ENCODE data around the gene TMEM141. TPM values are rescaled to one million over a fixed set of nuclear protein-coding genes. Genes with fewer than 3 reads are reported as not detected.
A peak's percentile ranks its signal among the peaks of the same experiment; 100 is the strongest.

The TMEM141 gene
- total RNA-seq, 1 donor from 2014 or later = 37.8 TPM

GRCh38 chr9:136804509-136805206 is 13.5 kb downstream of the TMEM141 start:
- DNase-seq (ENCODE audit: low spot score) (no peak), ATAC-seq (no peak)
- intact Hi-C loops (cut with DNase I) = no loop called here

DNA sequence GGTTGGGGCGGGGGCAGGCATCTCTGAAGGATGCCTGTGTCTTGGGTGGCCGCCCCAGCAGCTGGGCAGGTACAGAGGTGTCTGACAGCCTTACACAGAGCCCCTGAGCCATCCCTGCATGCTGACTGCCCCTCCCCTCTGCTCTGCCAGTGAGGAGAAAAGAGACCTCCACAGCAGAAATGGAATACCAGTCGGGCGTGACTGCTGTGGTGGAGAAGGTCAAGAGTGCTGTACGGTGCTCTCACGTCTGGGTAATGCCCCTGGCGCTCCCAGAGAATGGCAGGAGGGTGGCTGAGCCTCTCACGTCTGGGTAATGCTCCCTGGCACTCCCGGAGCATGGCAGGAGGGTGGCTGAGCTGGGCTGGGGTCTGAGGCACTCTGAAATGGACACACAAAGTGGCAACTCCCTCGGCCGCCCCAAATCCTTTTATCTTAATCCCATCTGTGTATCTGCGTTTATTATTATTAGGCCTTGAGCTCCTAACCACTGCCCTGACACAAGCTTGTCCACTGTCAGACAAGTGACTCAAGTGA is 14.1 kb downstream of the TMEM141 start:
- intact Hi-C loops (cut with DNase I) = no loop called here
- DNase-seq (ENCODE audit: low spot score) (no peak), ATAC-seq (no peak)

DNA sequence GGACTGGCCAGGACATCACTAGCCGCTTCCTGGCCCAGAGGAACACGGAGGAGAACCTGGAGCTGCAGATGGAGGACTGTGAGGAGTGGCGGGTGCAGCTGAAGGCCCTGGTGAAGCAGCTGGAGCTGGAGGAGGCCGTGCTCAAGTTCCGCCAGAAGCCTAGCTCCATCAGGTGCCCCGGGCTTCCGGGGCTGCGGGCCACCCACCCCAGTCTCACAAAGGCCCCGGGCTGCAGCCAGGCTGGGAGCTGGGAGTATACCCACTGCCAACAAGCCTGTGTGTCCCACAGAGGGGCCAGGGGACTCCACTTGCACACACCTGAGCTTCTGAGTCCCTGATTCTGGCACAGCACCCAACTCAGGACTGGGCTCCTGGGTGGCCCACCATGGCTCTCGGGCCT is 14.9 kb downstream of the TMEM141 start:
- no peak for DNase-seq (ENCODE audit: low spot score)
- intact Hi-C loops (cut with DNase I) = no loop called here

DNA sequence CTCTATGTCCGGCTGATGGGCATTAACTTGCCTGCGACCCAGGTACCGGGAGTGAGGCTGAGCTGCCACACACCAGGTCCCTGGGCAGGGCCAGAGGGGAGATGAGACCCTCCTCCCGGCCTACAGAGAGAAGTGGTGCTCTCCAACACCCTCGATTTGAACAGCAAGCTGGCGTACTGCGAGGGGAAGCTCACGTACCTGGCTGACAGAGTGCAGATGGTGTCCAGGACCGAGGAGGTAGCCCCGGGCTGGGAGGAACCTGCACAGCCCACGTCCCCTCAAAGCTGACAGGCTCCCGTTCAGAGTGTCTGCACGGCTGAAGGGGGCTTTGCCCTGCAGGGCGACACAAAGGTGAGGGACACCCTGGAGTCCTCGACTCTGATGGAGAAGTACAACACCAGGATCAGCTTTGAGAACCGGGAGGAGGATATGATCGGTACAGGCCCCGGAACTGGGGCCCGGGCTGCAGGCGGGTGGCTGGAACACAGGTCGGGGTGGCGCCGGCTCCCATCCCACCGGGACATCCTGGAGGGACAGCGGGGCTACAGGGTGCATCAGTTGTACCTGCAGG is 15.6 kb downstream of the TMEM141 start:
- intact Hi-C loops (cut with DNase I) = no loop called here
- ATAC-seq (peak; percentile 13), DNase-seq (ENCODE audit: low spot score) (no peak)

More for the DNA sequence above, 14.9 kb downstream of the TMEM141 start:
- no peak for ATAC-seq

DNA sequence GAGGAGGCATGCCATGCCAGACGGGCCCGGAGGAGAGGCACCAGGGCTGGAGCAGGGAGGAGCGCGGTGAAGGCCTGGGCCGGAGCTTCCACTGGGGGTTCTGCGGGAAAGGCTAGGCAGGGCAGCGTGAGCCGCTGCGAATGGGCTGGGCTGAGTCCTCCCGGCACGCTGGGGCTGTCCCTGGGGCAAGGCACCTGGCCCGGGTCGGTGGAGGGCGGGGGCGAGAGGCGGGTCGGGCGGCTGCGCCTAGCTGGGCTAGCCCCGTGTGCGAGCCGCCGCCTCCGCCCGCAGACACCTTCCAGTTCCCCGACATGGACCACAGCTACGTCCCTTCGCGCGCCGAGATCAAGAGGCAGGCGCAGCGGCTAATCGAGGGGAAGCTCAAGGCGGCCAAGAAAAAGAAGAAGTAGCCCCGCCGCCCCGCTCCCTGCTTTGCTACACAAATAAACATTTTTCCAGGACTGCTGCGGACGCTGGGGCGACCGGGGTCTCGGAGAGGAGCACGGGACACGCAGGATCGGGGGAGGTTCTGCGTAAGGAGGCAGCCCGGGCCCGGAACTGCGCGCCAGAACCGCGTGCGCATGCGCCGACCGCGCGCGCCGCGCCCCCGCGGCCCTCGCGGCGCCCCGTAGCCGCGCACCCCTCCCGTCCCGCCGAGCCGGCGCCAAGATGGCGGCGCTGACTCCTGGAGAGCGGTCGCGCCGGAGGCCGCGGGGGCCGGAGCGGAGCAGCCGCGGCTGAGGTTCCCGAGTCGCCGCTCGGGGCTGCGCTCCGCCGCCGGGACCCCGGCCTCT is 16.3 kb downstream of the TMEM141 start, which contains the start of gene RABL6:
TSS of gene RABL6 (plus strand) at position 668 of the 794 bp plus-strand sequence. CDS start 249 bp downstream, outside the sequence.
- peak; percentile 86 for DNase-seq (ENCODE audit: low spot score)
- peak; percentile 86 for ATAC-seq
- intact Hi-C loops (cut with DNase I) = no loop called here

DNA sequence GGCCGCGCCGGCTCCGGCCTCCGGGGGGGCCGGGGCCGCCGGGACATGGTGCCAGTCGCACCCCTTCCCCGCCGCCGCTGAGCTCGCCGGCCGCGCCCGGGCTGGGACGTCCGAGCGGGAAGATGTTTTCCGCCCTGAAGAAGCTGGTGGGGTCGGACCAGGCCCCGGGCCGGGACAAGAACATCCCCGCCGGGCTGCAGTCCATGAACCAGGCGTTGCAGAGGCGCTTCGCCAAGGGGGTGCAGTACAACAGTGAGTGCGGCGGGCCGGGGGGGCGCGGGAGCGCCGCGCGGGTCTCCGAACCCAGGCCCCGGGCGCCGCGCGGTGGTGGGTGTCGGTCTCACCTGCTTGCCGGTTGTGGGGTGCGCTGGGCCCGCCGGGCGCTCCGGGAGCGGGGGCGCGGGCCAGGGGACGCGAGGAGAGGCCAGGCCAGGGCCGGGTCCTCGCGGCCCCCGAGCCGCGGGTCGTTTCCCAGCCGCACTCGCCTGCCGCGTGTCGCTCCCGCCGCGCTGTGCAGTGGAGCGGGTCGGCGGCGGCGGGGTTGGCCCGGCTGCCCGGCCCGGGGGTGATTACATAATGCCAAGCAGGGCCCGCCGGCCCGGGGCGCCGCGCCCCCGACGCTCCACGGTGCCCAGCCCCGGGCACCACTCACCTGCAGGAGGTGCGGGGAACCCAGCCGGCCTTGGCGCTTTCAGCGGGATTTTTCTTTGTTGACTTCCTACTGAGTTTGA is 17.1 kb downstream of the TMEM141 start:
- no peak for ATAC-seq
- intact Hi-C loops (cut with DNase I) = no loop called here
- no peak for DNase-seq (ENCODE audit: low spot score)

DNA sequence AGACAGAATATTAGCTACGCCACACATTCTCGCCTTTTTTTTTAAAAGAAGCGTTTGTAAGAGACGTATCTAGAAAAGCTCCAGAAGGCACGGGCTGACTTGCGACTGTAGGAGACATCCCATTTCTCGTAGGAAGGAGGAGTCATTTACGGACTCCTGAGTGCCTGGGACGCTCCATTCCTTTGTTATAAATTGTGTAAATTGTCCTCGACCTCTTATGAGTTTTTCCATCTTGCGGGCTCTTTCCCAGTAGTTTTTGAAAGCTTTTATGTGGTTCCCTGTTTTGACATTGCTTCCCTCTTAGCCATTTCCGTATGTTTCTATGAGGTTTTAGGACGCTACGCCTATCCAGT is 17.6 kb downstream of the TMEM141 start:
- intact Hi-C loops (cut with DNase I) = no loop called here
- ATAC-seq (no peak), DNase-seq (ENCODE audit: low spot score) (no peak)

DNA sequence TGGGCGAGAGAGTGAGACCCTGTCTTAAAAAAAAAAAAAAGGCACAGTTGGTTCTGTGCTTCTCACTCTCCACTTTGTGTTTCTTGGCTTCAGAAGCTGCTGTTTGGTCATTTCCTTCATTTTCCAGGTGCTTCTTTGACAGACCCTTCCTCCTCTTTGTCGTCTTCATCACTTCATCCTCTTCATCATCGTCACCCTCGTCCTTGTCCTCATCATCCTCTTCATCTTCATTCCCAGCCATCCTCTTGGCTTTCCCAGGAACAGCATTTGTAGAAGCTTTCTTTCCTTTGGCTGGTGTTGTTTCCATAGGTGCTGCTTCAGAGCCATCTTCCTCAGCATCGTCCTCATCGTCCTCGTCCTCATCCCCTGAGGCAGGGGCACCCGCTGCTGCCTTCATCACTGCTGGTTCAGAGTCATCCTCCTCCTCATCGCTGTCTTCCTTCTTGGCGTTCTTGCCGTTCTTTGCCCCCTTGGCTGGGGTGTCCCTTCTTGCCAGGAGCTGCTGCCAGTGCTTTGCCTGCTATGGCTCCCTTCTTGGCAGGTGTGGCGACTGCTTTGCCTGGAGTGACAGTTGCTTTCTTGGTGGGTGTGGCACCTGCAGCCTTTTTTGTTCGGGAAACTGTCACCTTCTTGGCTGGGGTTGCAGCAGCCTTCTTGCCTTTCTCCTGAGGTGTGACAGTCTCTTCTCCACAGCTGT is 23.7 kb downstream of the TMEM141 start:
- DNase-seq (ENCODE audit: low spot score) (no peak), ATAC-seq (no peak)
- intact Hi-C loops (cut with DNase I) = no loop called here

DNA sequence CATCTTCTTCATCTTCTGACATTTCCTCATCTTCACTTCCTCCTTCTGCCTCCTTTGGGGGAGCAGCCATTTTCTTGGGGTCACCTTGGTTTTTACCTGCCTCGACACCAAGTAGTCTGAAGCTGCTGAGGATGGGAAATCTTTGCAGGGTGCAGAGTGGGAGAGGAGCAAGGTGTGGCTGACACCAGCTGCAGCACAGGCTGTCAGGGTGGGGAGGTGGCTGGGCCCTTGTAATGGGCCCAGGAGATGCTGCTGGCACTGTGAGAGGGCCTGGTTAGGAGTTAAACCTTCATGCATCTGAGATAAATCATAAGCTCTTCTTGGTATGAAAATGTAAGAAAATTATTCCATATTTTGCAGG is 24.3 kb downstream of the TMEM141 start:
- intact Hi-C loops (cut with DNase I) = no loop called here
- ATAC-seq (no peak), DNase-seq (ENCODE audit: low spot score) (no peak)

DNA sequence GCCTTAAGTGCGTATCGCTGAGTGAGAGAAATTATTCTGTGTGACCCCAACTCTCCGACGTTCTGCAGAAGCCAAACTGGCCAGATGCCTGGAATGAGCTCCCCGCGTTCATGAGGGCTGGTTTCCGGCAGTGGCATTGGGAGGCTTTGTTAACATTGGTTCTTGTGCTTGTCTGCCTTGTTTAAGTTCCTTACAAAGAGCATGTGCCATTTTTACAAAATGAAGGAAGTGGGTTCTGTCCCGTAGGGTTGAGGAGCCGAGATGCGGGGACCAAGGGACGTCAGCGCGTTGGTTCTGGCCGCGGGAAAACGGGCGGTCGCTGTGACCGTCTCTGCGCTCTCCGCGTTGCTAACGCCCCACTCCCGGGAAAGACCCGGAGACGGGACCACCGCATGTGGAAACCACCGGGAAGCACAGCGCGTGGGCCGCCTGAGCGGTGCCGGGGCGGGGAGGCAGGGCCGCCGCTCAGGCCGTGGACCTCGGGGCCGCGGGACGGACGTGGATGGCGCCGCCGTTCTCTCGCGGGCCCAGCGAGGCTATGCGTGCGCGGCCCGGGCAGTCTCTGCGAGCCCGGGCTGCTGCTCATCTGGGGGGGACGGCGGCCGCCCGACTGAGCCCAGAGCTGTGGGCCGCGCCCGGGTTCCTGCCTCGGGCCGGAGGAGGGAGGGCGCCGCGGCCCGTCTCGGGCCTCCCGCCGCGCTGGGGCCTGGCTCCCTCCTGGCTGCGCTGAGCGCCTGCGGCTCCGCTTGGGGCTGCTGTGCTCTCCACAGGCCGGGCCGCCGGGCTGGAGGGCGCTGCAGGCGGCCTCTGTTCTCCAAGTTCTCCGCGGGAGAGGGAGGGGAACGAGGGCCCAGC is 30.1 kb downstream of the TMEM141 start:
- intact Hi-C loops (cut with DNase I) = no loop called here
- no peak for DNase-seq (ENCODE audit: low spot score)
- peak; percentile 45 for ATAC-seq

DNA sequence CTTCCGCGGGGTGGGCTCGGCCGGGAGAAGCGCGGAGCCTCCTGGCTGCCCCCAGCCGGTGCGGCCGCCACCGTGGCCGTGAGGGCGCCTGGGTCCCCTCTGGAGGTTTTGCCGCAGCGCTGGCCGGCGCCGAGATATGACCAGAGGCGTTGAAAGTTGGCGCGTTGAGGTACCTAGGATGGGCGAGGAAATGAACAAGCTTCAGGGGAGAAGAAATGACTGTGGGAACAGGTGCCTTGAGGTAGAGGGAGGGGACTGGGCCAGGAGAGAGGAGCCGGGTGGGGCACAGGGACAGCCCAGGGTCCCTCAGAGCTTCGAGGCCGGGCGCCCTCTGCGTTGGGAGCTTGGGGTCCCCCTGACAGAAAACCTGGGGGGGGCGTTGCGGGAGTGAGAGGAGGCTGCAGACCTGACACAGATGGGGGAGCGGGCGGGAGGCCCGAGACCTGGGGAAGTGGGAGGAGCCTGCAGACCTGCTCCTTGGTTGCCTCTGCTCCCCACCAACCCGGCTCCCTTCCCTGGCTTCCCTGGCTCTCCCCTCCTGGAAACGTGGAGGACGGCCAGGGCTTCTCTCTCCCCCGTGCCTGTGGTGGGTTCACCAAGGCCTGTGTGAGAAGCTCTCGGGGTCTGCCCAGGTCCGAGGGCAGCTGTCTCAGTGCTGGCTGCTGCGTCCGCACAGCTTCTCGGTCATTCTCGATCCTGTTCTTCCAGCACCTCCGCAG is 30.8 kb downstream of the TMEM141 start:
- intact Hi-C loops (cut with DNase I) = no loop called here
- ATAC-seq (no peak), DNase-seq (ENCODE audit: low spot score) (no peak)

DNA sequence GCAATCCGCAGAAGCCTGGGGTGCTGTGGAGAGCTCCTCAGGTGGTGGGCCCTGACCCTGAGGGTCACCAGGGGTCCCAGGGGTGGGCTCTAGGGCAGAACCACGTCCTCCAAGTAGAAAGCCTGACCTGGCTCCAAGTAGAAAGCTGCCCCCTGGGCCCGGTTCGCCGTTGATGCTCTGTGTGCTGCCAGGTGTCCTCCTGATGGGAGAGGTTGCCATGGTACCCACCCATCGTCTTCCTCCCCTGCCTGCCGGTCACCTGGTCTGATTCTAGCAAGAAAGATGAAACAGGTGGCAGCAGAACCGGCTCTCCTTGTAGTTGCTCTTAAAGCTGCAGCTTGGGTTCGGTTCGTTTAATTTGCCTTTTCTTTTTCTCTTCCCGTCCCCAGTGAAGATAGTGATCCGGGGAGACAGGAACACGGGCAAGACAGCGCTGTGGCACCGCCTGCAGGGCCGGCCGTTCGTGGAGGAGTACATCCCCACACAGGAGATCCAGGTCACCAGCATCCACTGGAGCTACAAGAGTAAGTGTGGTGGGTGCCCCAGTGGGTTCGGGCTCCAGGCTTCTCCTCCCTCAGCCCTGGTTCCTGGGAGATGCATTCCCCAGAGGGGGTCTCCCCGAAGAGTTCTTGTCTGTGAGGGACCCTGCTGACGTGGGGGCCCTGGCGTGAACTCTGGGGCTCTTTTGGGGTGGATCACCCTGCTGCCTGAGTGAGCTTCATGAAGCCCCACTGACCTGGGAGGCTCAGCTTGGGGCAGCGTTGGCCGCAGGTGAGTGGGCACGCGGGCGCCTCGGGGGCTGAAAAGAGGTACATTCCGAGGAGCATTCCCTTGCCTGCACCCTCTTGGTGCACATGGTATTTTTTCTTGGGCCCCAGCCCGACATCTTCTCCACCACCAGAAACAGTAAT is 32.2 kb downstream of the TMEM141 start:
- intact Hi-C loops (cut with DNase I) = no loop called here
- no peak for DNase-seq (ENCODE audit: low spot score)
- no peak for ATAC-seq

DNA sequence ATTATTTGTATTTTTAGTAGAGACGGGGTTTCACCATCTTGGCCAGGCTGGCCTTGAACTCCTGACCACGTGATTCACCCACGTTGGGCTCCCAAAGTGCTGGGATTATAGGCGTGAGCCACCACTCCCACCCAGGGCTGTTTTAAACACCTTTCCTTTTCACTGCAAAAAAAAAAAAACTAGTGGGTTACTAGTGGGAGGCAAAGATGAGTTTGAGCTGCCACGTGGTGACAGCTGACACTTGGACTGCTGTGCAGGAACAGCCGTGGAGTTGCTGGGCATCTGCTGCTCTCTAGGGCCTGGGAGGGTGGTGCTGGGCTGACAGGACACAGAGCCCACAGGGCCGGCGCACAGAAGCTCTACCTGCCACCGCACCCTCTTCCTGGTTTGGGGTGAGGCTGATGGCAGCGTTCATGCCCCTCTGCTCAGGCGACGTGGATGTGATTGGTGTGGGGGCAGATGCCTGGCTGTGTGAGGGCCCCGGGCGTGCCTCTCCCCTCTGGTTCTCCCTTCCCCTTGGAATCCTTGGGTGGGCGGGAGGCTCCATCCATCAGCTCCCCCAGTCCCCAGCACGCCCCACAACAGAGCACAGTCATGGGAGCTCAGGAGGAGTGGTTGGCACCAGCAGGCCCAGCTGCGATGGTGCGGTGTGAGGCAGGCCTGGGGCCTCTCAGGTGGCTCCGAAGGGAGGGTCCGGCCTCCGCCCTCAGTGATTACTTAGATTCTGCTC is 33.5 kb downstream of the TMEM141 start:
- no peak for DNase-seq (ENCODE audit: low spot score)
- ATAC-seq = no peak
- intact Hi-C loops (cut with DNase I) = no loop called here

GRCh38 chr9:136825295-136826187 is 34.4 kb downstream of the TMEM141 start:
- no peak for ATAC-seq
- DNase-seq (ENCODE audit: low spot score) = no peak
- intact Hi-C loops (cut with DNase I) = no loop called here

DNA sequence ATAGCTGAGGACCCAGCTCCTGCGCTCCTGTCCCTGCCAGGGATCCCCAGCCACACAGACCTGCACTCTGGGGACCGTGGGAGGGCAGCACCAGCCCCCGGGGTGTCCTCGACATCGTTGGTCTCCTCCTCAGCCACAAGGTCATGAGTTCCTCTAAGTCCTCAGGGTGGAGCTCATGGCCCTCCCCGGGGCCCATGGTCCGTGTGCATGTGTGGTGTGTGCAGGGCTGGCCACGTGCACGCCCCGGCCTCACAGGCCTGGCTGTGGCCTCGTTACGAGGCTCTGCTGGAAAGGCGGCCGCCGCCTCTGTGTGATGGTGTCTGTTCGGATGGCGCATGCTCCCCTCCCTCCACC is 35.0 kb downstream of the TMEM141 start:
- intact Hi-C loops (cut with DNase I) = no loop called here
- ATAC-seq (no peak), DNase-seq (ENCODE audit: low spot score) (no peak)

Data from sciatic nerve (tissue), 2 donors.